H1 (cell line): ENCODE measurements around the gene IFI27L1. TPM values are rescaled to one million over a fixed set of nuclear protein-coding genes. Genes with fewer than 3 reads are reported as not detected.

Experiments used
- ASH2L ChIP-seq: fragments of 200-600, 300-600 bp; sonication (generic); IDR thresholded peaks from one replicate; pipeline ENCODE4 v1.7.1; 2017; ENCODE audit warnings: low read length
- CHD2 ChIP-seq: IDR thresholded peaks from 2 replicates; pipeline ENCODE4 v1.6.1; 2012; ENCODE audit warnings: low read length, improper control_type of control experiment
- GABPA ChIP-seq: IDR thresholded peaks from 2 replicates; pipeline ENCODE4 v1.6.1; 2011; ENCODE audit warnings: mild to moderate bottlenecking, low read length, moderate library complexity, borderline replicate concordance; ENCODE audit not compliant: insufficient read depth
- HDAC2 ChIP-seq, 2 experiments: fragments of 300-600 bp in 1 of 2; sonication (generic) in 1 of 2; IDR thresholded peaks; 2 replicates each; pipeline ENCODE4 v1.6.1; 2011 to 2012; ENCODE audit warnings: low read depth in 2 of 2, low read length in 2 of 2, mild to moderate bottlenecking in 2 of 2, moderate library complexity in 2 of 2, borderline replicate concordance in 1 of 2, inconsistent platforms in 1 of 2
- JUN ChIP-seq: IDR thresholded peaks from 2 replicates; pipeline ENCODE4 v1.6.1; 2011; ENCODE audit warnings: low read depth, mild to moderate bottlenecking, improper control_type of control experiment, low read length
- KDM5A ChIP-seq: fragments of 200-600 bp; IDR thresholded peaks from 2 replicates; pipeline ENCODE4 v1.7.1; 2012; ENCODE audit warnings: mild to moderate bottlenecking, low read length, inconsistent platforms, mixed read lengths
- SRF ChIP-seq: IDR thresholded peaks from 2 replicates; pipeline ENCODE4 v1.6.1; 2011; ENCODE audit warnings: mild to moderate bottlenecking, low read depth, low read length, moderate library complexity
- YY1 ChIP-seq: IDR thresholded peaks from 2 replicates; pipeline ENCODE4 v1.6.1; 2011; ENCODE audit warnings: low read depth, mild to moderate bottlenecking, low read length
- polyA plus RNA-seq, 7 experiments: library from polyadenylated mRNA; depleted of rRNA in 3 of 7; stranded (reverse) in 5 of 7; unstranded in 2 of 7; fragments of >200 nt in 5 of 7; fragments of 200-250 nt in 2 of 7; gene quantifications; 1 replicate in 5 of 7; 2 replicates in 1 of 7; 4 replicates in 1 of 7; pipeline versions ENCODE4 v1.2.1 to v1.2.3, GENCODE V29; 2011 to 2013; ENCODE audit warnings: missing spikeins in 2 of 7, mixed read lengths in 2 of 7
- total RNA-seq: library from RNA; stranded (reverse); fragmentation: NEBNext Ultra II Directional; extraction: Animal tissue kit (Norgen Biotek cat#: 25700); gene quantifications from 2 replicates; pipeline ENCODE4 v1.2.1, GENCODE V29; 2021
- TF ChIP-seq, protein P1 (sequence below): IDR thresholded peaks from 2 replicates; pipeline ENCODE4 v1.6.1; 2012; ENCODE audit warnings: low read length, inconsistent platforms

Gene IFI27L1
- total and polyA plus RNA-seq, 2 of the 8 experiments (the other 6 are each of a cell fraction or from before 2014, with no cell fraction given): 21.2 to 30.5 TPM

GRCh38 chr14:94124582-94125377, 43.7 kb downstream of the IFI27L1 start (continued):
- TF ChIP-seq KDM5A: no peak
- no peak for TF ChIP-seq JUN
- no peak for TF ChIP-seq SRF
- TF ChIP-seq GABPA: no peak
- no peak for TF ChIP-seq HDAC2 (IDR thresholded peaks at IDR 0.05; ENCODE audit: borderline replicate concordance in 1 of 2, low read depth in 2 of 2, low read length in 2 of 2)
- TF ChIP-seq, protein P1, sequence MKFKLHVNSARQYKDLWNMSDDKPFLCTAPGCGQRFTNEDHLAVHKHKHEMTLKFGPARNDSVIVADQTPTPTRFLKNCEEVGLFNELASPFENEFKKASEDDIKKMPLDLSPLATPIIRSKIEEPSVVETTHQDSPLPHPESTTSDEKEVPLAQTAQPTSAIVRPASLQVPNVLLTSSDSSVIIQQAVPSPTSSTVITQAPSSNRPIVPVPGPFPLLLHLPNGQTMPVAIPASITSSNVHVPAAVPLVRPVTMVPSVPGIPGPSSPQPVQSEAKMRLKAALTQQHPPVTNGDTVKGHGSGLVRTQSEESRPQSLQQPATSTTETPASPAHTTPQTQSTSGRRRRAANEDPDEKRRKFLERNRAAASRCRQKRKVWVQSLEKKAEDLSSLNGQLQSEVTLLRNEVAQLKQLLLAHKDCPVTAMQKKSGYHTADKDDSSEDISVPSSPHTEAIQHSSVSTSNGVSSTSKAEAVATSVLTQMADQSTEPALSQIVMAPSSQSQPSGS: no peak
- no peak for TF ChIP-seq CHD2
- TF ChIP-seq YY1: no peak
- no peak for TF ChIP-seq ASH2L
